ENCODE results near the gene NOL11.
A peak's percentile ranks its signal among the peaks of the same experiment; 100 is the strongest.

NOL11 gene

GRCh38 chr17:67717624-67718324 is at the start of gene NOL11:
NOL11 (plus strand) TSS chr17:67717936; CDS start chr17:67717948, 12 bp downstream.
- peak; percentile 97 for TF ChIP-seq CTCF (IDR thresholded peaks at IDR 0.05; ENCODE audit: control insufficient read depth, insufficient read depth, low read depth, low read length, missing control alignments)
- peak; percentile 92 for DNase-seq (ENCODE audit: low read depth)
- peak within 1 kb of the TSS; percentile 66 for H3K4me3 ChIP-seq (ENCODE audit: control insufficient read depth, low read depth, low read length)

DNA sequence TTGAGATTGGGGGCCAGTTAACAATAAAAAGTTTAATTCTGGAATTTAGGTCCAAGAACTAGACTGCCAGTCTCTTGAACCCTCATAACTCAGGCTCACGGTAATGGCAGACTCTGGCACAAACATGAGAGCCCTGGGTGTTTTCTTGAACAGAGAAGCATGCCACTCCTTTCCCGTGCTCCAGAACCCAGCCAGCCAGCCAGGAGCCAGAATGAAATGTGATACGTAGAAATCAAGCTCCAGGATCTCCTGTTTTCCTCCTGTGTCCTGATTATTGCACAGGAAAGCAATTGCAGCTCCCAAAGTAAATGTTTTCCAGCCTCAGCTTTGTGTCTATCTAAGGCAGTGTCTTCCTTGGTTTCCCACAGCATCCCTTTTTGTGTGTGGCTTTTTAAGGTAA is 46.2 kb upstream of the NOL11 start:
- no peak for TF ChIP-seq CTCF (IDR thresholded peaks at IDR 0.05; ENCODE audit: control insufficient read depth, insufficient read depth, low read depth, low read length, missing control alignments)
- no peak overlapping the region for H3K4me3 ChIP-seq (ENCODE audit: control insufficient read depth, low read depth, low read length)
- DNase-seq (ENCODE audit: low read depth), result no peak

- H3K4me3 ChIP-seq (ENCODE audit: control insufficient read depth, low read depth, low read length), result no peak overlapping the region
- TF ChIP-seq CTCF (IDR thresholded peaks at IDR 0.05; ENCODE audit: control insufficient read depth, insufficient read depth, low read depth, low read length, missing control alignments), result no peak
- DNase-seq (ENCODE audit: low read depth), result no peak
Measured at GRCh38 chr17:67672592-67673335, 45.0 kb upstream of the NOL11 start.

- no peak for TF ChIP-seq CTCF (IDR thresholded peaks at IDR 0.05; ENCODE audit: control insufficient read depth, insufficient read depth, low read depth, low read length, missing control alignments)
- DNase-seq (ENCODE audit: low read depth), result no peak
Measured at GRCh38 chr17:67675481-67675880, 42.3 kb upstream of the NOL11 start.

GRCh38 chr17:67676305-67676704 is 41.4 kb upstream of the NOL11 start:
- H3K4me3 ChIP-seq (ENCODE audit: control insufficient read depth, low read depth, low read length), result no peak overlapping the region
- DNase-seq (ENCODE audit: low read depth), result no peak

More at GRCh38 chr17:67675481-67675880, 42.3 kb upstream of the NOL11 start:
- H3K4me3 ChIP-seq (ENCODE audit: control insufficient read depth, low read depth, low read length), result no peak overlapping the region

GRCh38 chr17:67678414-67678813 is 39.3 kb upstream of the NOL11 start:
- no peak for DNase-seq (ENCODE audit: low read depth)
- no peak for TF ChIP-seq CTCF (IDR thresholded peaks at IDR 0.05; ENCODE audit: control insufficient read depth, insufficient read depth, low read depth, low read length, missing control alignments)
- no peak overlapping the region for H3K4me3 ChIP-seq (ENCODE audit: control insufficient read depth, low read depth, low read length)

More at GRCh38 chr17:67676305-67676704, 41.4 kb upstream of the NOL11 start:
- no peak for TF ChIP-seq CTCF (IDR thresholded peaks at IDR 0.05; ENCODE audit: control insufficient read depth, insufficient read depth, low read depth, low read length, missing control alignments)

All from AG09309 (cell line).